ENCODE results near the gene MXD1.

MXD1 gene

GRCh38 chr2:69954084-69954483 lies 39.2 kb downstream of the MXD1 start:
- Histone ChIP-seq H3K9ac (ENCODE audit: low read depth, low read length) (no peak overlapping the region), H3K4me1 (ENCODE audit: insufficient read depth, low read length) (no peaks in the 10 kb centered on the region), H3K36me3 (ENCODE audit: insufficient read depth, low read length) (no peaks in the 10 kb centered on the region), H3K9me3 (ENCODE audit: control insufficient read depth, insufficient read depth, low read length) (no peaks in the 10 kb centered on the region)

GRCh38 chr2:69955029-69955428 lies 40.1 kb downstream of the MXD1 start:
- no peaks in the 10 kb centered on the region for H3K36me3 ChIP-seq (ENCODE audit: insufficient read depth, low read length)
- no peaks in the 10 kb centered on the region for H3K4me1 ChIP-seq (ENCODE audit: insufficient read depth, low read length)
- H3K9ac ChIP-seq (ENCODE audit: low read depth, low read length) = no peak overlapping the region
- H3K9me3 ChIP-seq (ENCODE audit: control insufficient read depth, insufficient read depth, low read length) = no peaks in the 10 kb centered on the region

DNA sequence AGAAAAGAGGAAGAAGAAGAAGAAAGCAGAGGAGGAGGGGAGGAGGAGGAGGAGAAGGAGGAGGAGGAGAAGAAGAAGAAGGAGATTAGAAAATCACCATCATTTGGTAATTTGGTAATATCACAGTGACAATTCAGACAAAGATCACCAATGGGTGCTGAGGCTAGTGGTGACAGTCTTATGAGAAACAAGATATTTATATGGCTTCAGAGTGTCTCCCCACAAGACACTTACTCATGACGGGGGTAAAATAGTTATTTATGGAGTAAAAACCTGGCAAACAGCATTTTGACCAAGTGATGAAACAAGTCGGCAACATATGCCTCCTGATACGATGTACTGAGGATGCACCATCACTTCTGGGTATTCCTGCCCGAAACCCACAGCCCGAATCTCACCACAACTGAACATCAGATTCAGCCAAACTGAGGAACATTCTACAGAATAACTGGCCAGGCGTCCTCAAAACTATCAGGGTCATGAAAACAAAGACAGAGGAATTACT lies 41.6 kb downstream of the MXD1 start:
- Histone ChIP-seq H3K9ac (ENCODE audit: low read depth, low read length) (no peak overlapping the region), H3K4me1 (ENCODE audit: insufficient read depth, low read length) (no peaks in the 10 kb centered on the region), H3K36me3 (ENCODE audit: insufficient read depth, low read length) (no peaks in the 10 kb centered on the region), H3K9me3 (ENCODE audit: control insufficient read depth, insufficient read depth, low read length) (no peaks in the 10 kb centered on the region)

DNA sequence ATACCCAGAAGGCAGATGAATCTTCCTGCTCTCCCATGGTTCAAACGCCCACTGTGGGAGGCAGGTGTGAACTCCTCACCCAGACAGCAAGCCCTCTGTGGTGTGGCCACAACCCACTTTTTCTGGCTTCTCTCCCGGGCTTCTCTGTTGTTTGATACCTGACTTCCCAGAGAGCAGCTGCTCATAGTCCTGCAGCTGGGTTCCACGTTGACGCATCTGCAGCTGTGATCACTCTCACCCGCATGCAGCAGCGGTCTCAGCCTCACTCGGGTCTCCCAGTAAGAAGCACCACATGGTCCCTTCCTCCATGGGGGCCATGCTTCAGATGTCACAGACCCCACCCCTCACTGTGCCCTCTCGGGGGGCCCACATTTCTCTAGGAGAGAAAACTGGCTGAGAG lies 43.1 kb downstream of the MXD1 start:
- H3K9me3 ChIP-seq (ENCODE audit: control insufficient read depth, insufficient read depth, low read length) = no peaks in the 10 kb centered on the region
- no peaks in the 10 kb centered on the region for H3K4me1 ChIP-seq (ENCODE audit: insufficient read depth, low read length)
- no peak overlapping the region for H3K9ac ChIP-seq (ENCODE audit: low read depth, low read length)
- H3K36me3 ChIP-seq (ENCODE audit: insufficient read depth, low read length) = no peaks in the 10 kb centered on the region

- H3K36me3 ChIP-seq (ENCODE audit: insufficient read depth, low read length) = no peaks in the 10 kb centered on the region
- H3K9me3 ChIP-seq (ENCODE audit: control insufficient read depth, insufficient read depth, low read length) = no peaks in the 10 kb centered on the region
- no peak overlapping the region for H3K9ac ChIP-seq (ENCODE audit: low read depth, low read length)
- H3K4me1 ChIP-seq (ENCODE audit: insufficient read depth, low read length) = peaks cover 2% of the 10 kb centered on the region; the same call in 1 of the 2 replicates
Measured at GRCh38 chr2:69958480-69958879, 43.6 kb downstream of the MXD1 start.

- H3K9me3 ChIP-seq (ENCODE audit: control insufficient read depth, insufficient read depth, low read length) = no peaks in the 10 kb centered on the region
- H3K4me1 ChIP-seq (ENCODE audit: insufficient read depth, low read length) = peaks cover 11% of the 10 kb centered on the region
- H3K36me3 ChIP-seq (ENCODE audit: insufficient read depth, low read length) = no peaks in the 10 kb centered on the region
- H3K9ac ChIP-seq (ENCODE audit: low read depth, low read length) = no peak overlapping the region
Measured at GRCh38 chr2:69959425-69959824, 44.5 kb downstream of the MXD1 start.

GRCh38 chr2:69960821-69961220 lies 45.9 kb downstream of the MXD1 start:
- peaks cover 13% of the 10 kb centered on the region for H3K4me1 ChIP-seq (ENCODE audit: insufficient read depth, low read length)
- no peaks in the 10 kb centered on the region for H3K36me3 ChIP-seq (ENCODE audit: insufficient read depth, low read length)
- H3K9ac ChIP-seq (ENCODE audit: low read depth, low read length) = no peak overlapping the region
- H3K9me3 ChIP-seq (ENCODE audit: control insufficient read depth, insufficient read depth, low read length) = no peaks in the 10 kb centered on the region

DNA sequence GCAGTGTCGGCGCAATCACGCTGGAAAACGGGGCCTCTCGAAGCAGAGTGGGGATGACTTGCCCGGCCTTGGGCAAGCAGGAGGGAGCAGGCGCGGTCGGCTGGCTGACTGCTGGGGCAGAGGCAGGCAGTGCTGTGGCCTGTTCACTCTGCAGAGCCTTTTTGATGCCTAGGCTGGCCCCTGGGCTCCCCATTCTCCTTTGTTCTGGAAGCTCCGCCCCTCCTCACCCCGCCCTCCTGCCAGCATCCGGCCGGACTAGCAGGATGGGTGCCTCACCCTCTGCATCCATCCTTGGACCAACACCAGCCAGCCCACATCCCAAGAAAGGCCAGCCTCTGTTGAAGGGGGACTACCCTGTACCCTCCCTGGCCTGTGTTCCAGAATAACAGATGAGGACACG lies 46.6 kb downstream of the MXD1 start, which contains the start of gene ASPRV1:
ASPRV1 (minus strand) TSS at position 136 of the 400 bp plus-strand sequence. CDS start 195 bp downstream, outside the sequence.
- no peak within 1 kb of the TSS for H3K9ac ChIP-seq (ENCODE audit: low read depth, low read length)
- H3K4me1 ChIP-seq (ENCODE audit: insufficient read depth, low read length) = peaks cover 13% of the 10 kb centered on the region
- no peaks in the 10 kb centered on the region for H3K36me3 ChIP-seq (ENCODE audit: insufficient read depth, low read length)
- no peaks in the 10 kb centered on the region for H3K9me3 ChIP-seq (ENCODE audit: control insufficient read depth, insufficient read depth, low read length)

GRCh38 chr2:69962986-69963730 lies 48.2 kb downstream of the MXD1 start:
- Histone ChIP-seq H3K9ac (ENCODE audit: low read depth, low read length) (no peak overlapping the region), H3K36me3 (ENCODE audit: insufficient read depth, low read length) (no peaks in the 10 kb centered on the region), H3K9me3 (ENCODE audit: control insufficient read depth, insufficient read depth, low read length) (no peaks in the 10 kb centered on the region), H3K4me1 (ENCODE audit: insufficient read depth, low read length) (peaks cover 13% of the 10 kb centered on the region)

GRCh38 chr2:69964353-69964841 lies 49.5 kb downstream of the MXD1 start:
- peaks cover 13% of the 10 kb centered on the region for H3K4me1 ChIP-seq (ENCODE audit: insufficient read depth, low read length)
- H3K9ac ChIP-seq (ENCODE audit: low read depth, low read length) = no peak overlapping the region
- H3K36me3 ChIP-seq (ENCODE audit: insufficient read depth, low read length) = no peaks in the 10 kb centered on the region
- H3K9me3 ChIP-seq (ENCODE audit: control insufficient read depth, insufficient read depth, low read length) = no peaks in the 10 kb centered on the region

GRCh38 chr2:69965756-69966445 lies 51.0 kb downstream of the MXD1 start:
- Histone ChIP-seq H3K36me3 (ENCODE audit: insufficient read depth, low read length) (no peaks in the 10 kb centered on the region; the same call in 1 of the 2 replicates), H3K4me1 (ENCODE audit: insufficient read depth, low read length) (peaks cover 13% of the 10 kb centered on the region), H3K9ac (ENCODE audit: low read depth, low read length) (no peak overlapping the region), H3K9me3 (ENCODE audit: control insufficient read depth, insufficient read depth, low read length) (no peaks in the 10 kb centered on the region)

DNA sequence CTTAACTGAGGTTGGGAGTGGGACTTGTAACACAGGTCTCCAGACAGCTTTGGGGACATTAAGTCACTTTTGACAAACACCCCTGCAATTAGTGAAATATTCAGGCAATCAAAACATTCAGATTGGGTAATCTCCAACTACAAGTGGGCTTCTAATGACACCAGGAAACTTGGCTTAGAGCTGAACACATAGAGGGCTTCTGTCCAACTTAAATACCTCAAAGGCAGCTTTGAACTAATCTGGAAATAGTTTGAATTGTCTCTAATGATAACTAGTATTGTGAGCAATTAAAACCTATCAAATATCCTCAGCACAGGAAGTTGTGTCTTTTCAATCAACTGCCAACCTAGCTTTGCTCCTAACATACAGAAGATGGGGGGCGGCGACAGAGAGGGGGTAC lies 51.6 kb downstream of the MXD1 start:
- H3K9me3 ChIP-seq (ENCODE audit: control insufficient read depth, insufficient read depth, low read length) = no peaks in the 10 kb centered on the region
- no peaks in the 10 kb centered on the region; the same call in 1 of the 2 replicates for H3K36me3 ChIP-seq (ENCODE audit: insufficient read depth, low read length)
- H3K4me1 ChIP-seq (ENCODE audit: insufficient read depth, low read length) = peaks cover 13% of the 10 kb centered on the region
- no peak overlapping the region for H3K9ac ChIP-seq (ENCODE audit: low read depth, low read length)

DNA sequence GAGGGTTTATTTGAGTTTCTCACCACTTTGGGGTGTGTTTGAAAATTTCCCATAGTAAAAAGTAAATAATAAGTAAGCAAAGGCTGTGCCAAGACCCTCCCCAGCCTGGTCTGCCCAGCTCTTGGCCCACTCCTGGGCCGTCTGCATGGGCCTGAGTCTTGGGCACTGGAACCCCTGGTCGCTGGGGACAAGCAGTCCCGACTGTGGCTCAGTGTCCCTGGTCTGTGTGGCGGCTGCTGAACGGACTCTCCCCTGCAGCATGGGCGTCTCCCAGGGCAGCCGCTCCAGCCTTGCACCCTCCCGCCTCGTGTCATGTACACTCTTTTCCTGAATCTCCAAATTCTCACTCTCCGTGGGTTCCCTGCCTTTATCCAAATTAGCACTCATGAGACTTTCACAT lies 53.7 kb downstream of the MXD1 start:
- no peak overlapping the region for H3K9ac ChIP-seq (ENCODE audit: low read depth, low read length)
- no peaks in the 10 kb centered on the region for H3K9me3 ChIP-seq (ENCODE audit: control insufficient read depth, insufficient read depth, low read length)
- peaks cover 10% of the 10 kb centered on the region for H3K4me1 ChIP-seq (ENCODE audit: insufficient read depth, low read length)
- H3K36me3 ChIP-seq (ENCODE audit: insufficient read depth, low read length) = no peaks in the 10 kb centered on the region; the same call in 1 of the 2 replicates

DNA sequence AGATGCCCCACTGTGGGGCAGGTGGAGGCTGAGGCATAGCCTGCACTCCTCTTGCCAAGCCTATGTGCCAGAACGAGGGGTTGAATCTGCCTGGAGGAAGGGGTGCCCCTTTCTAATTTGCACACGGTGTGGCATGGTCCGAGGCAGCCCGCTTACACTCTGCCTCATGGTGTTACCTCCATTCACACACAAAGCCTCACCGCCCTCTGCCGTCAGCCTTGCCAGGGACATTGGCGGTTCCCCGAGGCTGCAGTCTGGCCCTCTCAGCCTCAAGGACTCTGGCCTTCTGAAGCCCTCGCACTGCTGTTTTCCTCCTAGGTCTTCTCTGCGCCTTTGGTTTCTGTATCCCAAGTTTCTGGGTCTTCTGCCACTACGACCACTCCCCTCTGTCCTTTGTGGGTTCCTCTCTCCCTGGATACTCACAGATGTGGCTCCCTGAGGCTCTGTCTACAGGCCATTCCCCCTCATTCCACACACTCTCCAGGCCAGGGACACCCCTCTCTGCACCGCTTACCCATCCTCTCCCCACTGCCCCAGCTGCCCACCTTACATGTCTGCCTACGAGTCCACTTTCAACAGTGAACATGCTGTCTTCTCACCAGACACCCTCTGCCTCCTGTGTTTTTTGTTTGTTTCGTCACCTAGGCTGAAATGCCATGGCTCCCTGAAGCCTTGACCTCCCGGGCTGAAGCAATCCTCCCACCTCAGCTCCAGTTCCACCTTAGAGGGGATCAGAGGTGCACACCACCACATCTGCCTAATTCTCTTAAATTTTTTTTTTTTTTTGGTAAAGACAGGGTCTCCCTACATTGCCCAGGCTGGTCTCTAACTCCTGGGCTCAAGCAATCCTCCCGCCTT lies 54.4 kb downstream of the MXD1 start:
- Histone ChIP-seq H3K36me3 (ENCODE audit: insufficient read depth, low read length) (no peaks in the 10 kb centered on the region; the same call in 1 of the 2 replicates), H3K9ac (ENCODE audit: low read depth, low read length) (no peak overlapping the region), H3K4me1 (ENCODE audit: insufficient read depth, low read length) (peaks cover 2% of the 10 kb centered on the region), H3K9me3 (ENCODE audit: control insufficient read depth, insufficient read depth, low read length) (no peaks in the 10 kb centered on the region)
